KOPT-K1 (cell line): ENCODE results near the gene ARHGAP10.

ENCODE experiments used
- H3K27ac ChIP-seq: fragments of 200-600 bp; sonication (generic); 2 replicates; pipeline ENCODE4 v1.5.1; 2016; ENCODE audit warnings: antibody characterized with exemption, mild to moderate bottlenecking, low read depth, low read length; ENCODE audit not compliant: poor library complexity, severe bottlenecking
- H3K36me3 ChIP-seq: fragments of 200-600 bp; sonication (generic); 2 replicates; pipeline ENCODE4 v1.5.1; 2017; ENCODE audit warnings: antibody characterized with exemption, mild to moderate bottlenecking, low read length, moderate library complexity; ENCODE audit not compliant: insufficient read depth
- H3K9me3 ChIP-seq: fragments of 200-600 bp; sonication (generic); 2 replicates; pipeline ENCODE4 v1.5.1; 2017; ENCODE audit warnings: antibody characterized with exemption, low read length, mild to moderate bottlenecking; ENCODE audit not compliant: insufficient read depth, poor library complexity, severe bottlenecking

The ARHGAP10 gene

DNA sequence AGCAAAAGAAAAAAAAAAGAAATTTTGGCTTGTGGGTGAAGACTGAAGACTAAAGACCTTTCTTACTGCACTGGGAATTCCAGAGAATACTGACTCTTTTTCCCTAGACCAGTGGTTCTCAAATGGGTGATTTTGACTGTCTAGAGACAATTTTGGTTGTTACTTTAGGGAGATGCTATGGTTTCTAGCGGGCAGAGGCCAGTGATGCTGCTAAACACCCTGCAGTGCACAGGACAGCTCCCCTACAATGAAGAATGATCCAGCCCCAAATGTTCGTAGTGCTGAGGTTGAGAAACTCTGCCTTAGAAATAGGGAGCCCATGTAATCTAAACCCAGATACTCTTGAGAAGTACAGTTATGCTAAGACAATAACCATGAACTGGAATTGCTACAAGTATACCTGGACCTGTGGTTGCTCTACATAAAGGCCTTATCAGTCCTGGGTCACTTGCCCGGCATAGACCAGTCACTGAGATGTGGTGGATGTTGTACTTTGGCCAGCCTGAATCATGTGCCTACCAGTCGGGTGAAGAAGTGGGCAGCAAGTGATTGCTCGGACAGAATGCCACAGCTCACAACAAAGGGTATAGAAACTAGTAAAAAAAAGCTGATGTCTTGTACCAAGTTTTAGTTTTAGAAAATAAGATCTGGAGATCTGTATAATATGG lies 16.0 kb downstream of the ARHGAP10 start:
- no peak overlapping the region for H3K27ac ChIP-seq
- no peaks in the 10 kb centered on the region for H3K36me3 ChIP-seq
- no peaks in the 10 kb centered on the region for H3K9me3 ChIP-seq

DNA sequence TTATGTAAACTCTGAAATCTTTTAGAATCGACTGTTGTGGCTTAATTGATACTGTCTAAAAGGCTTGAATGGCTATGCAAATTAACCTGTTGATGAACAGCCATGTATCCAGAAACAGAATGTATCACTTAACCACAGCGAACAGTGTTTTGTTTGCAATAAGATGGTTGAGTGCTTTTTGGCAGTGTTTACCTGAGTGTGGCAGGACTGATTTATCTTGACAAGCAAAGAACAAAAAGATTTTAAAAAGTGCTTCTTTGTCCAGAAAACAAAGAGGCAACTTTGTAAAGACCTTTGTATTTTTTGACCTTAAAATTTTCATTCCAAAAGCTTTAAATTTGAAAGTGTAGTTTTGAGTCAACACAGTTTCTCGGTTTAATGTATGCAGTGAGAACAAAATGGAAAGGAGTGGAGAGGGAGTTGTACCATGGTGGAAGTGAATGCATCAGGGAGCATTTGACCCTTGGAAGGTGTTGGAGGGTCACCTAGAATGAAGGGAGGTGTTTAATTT lies 18.0 kb downstream of the ARHGAP10 start:
- H3K9me3 ChIP-seq = no peaks in the 10 kb centered on the region
- H3K27ac ChIP-seq = no peak overlapping the region
- H3K36me3 ChIP-seq = no peaks in the 10 kb centered on the region

DNA sequence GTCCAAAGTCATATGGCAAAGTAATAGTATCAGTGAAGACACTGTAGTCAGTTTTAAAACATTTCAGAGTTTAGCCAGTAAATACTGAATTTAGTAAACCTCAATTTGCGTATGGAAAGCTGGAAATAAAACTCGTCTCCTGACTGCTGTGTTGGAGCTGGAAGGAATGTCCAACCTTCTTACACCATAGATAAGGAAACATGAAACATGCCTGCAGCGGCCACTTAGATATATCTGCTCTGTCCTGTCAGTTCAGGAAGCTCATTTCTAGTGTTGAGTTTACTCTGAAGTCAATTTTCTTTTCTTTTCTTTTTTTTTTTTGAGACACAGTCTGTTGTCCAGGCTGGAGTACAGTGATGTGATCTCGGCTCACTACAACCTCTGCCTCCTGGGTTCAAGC lies 21.2 kb downstream of the ARHGAP10 start:
- Histone ChIP-seq H3K9me3 (no peaks in the 10 kb centered on the region), H3K27ac (no peak overlapping the region), H3K36me3 (no peaks in the 10 kb centered on the region)

DNA sequence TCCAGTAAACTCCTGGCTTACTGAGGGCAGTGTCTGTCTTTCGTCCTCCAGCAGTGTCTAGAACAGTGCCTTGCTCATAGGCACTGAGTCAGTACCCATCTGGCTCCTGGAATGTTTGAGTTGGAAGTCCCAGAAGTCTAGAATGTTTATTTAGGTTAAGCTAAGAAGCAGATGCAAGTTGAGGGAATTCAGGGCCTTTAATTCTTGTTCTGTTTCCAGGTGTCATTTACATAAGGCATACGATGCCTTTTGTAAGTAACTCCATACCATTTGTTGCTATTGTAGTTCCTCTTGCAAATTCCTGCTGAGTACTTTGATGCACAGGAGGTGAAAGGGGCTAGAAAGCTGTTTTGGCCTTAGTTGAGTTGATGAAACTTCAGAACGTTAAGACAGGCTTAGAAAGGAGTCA lies 22.2 kb downstream of the ARHGAP10 start:
- no peaks in the 10 kb centered on the region for H3K9me3 ChIP-seq
- no peak overlapping the region for H3K27ac ChIP-seq
- H3K36me3 ChIP-seq = no peaks in the 10 kb centered on the region

DNA sequence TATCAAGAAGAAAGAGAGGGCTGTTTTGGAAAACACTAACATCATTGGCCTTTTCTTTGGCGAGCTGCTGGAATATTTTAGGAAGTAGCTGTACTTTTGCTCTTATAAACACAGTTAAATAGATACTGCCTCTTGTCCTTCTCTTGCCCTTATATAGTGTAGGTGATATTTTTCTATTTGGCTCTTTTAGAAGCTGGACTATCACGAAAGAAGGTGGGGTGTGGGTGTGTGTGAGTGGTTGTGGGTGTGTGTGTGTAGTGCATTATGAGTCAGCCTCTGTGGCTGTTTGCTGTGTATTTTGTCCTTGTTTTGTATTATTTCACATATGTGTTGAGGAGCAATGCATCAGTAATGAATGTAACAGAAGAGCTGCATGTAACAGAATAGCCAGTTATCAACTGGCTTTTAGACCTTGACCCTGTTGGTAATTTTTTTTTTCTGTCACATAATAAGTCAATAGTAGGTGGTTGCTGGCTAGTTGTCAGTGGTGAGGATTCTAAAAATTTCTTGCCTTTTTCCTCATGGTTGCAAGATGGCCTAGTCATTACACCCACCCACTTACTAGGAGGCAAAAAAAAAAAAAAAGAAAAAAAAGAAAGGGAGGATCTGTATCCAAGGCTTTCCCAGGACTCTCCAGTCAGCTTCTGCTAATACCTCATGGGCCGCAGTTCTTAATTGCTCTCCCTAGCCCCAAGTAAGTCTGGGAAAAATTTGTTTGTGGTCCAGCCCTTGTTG lies 23.8 kb downstream of the ARHGAP10 start:
- no peaks in the 10 kb centered on the region for H3K36me3 ChIP-seq
- H3K27ac ChIP-seq = no peak overlapping the region
- no peaks in the 10 kb centered on the region for H3K9me3 ChIP-seq

DNA sequence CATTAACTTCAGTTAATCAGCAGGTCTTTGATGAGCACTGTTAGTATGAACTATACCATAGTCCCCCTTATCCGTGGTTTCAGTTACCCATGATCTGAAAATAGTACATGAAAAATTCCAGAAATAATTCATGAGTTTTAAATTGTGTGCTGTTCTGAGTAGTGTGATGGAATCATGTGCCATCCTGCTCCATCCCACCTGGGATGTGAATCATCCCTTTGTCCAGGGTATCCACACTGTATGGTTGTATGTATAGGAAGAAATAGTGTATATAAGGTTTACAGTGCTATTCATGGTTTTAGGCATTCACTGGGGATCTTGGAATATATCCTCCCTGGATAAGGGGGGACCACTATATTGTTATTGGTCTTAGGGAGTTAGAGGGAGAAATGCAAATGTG lies 24.5 kb downstream of the ARHGAP10 start:
- H3K36me3 ChIP-seq = no peaks in the 10 kb centered on the region
- H3K27ac ChIP-seq = no peak overlapping the region

DNA sequence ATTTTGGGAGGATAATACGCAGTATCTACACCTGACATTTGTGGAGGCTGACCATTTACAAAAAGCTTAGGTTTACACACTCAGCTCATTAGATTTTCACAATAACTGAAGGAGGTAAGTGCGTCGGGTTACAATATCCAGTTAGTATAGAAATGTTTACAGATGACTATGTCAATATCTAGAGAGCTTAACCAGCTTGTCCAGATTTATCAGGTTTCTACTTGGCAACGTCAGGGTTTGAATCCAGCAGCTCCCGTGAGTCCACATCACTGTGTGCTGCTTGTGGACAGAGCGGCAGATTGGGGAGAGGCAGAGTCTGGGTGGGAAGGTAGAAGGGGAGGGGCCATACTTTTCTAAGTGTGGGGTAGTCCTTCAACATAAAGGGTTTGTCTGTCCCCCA lies 28.3 kb downstream of the ARHGAP10 start:
- Histone ChIP-seq H3K36me3 (no peaks in the 10 kb centered on the region), H3K9me3 (no peaks in the 10 kb centered on the region), H3K27ac (no peak overlapping the region)

More for the DNA sequence above, 24.5 kb downstream of the ARHGAP10 start:
- H3K9me3 ChIP-seq = no peaks in the 10 kb centered on the region

DNA sequence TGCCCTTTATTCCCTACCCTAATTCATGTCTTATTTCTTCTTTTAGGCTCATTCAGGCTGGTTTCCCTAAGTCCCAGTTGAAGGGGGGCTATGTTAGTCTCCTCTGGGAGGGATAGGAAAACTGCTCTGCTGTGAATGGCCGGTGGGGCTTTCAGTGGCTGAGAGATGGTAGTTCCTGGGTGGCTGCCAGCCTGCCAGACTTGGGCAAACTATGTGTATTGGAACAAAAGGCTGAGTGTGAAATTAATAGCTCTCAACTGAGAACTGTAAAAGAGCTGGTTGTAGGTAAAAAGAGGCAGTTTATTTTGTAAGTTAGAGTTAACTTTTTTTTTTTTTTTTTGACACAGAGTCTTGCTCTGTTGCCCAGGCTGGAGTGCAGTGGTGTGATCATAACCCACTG lies 28.8 kb downstream of the ARHGAP10 start:
- no peaks in the 10 kb centered on the region for H3K9me3 ChIP-seq
- no peak overlapping the region for H3K27ac ChIP-seq
- no peaks in the 10 kb centered on the region for H3K36me3 ChIP-seq

DNA sequence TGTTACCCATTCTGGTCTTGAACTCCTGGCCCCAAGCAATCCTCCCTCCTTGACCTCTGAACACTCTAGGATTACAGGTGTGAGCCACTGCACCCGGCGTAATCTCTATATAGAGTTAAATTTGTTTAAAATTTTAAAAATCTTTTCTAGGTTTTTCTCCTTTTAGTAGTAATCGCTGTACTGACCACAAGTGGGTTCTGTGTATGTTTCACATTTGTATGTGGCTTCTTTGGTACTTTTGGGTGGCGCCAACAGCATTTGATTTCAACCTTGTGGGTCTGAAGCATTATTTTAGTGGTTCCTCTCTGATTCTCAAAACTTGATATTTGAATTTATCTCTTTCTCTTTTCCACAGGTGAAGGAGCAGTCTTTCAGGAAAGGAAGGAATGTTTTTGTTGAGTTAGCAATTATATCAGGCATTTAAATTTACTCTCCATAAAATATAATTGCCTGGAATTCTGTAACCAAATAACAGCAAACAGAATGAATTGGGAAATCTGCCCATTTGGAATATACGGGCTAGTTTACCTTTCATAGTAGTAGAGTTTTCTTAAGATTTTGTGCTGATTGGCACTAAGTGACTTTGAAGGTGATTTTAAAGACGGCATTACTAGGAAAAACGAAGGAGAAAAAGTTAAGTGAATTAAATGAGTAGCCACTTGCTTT lies 29.5 kb downstream of the ARHGAP10 start:
- Histone ChIP-seq H3K27ac (no peak overlapping the region), H3K9me3 (no peaks in the 10 kb centered on the region)

DNA sequence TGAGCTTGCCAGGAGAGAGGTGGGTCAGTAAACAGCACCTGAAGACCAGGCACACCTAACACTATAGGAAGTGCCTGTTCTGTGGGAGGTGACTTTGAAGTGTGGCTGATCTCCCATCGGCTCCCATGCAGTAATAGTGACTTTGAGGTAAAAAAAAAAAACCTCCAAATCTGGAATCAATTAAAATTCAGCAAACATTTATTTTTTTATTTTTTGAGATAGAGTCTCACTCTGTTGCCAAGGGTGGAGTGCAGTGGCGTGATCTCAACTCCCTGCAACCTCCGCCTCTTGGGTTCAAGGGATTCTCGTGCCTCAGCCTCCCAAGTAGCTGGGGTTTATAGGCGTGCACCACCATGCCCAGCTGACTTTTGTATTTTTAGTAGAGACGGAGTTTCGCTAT lies 32.4 kb downstream of the ARHGAP10 start:
- Histone ChIP-seq H3K9me3 (no peaks in the 10 kb centered on the region), H3K36me3 (no peaks in the 10 kb centered on the region), H3K27ac (no peak overlapping the region)

More for the DNA sequence above, 29.5 kb downstream of the ARHGAP10 start:
- H3K36me3 ChIP-seq = no peaks in the 10 kb centered on the region

DNA sequence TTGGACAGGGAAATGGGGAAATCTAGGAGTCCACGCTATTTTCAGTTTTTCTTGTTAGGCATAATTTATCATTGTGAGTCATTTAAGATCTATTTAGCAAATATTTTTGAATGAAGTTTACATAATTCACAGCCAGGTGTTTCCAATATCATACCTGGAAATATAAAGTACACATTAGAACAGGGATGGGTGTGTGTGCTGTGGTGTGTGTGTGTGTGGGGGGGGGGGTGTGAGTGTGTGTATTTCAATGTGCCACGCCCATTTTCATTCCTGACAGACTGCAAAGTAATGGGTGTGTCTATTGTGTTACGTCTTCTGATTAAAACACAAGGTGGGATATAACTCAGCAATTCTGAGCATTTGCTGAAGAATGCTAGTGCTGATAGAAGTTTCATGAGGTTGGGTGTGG lies 33.2 kb downstream of the ARHGAP10 start:
- Histone ChIP-seq H3K27ac (no peak overlapping the region), H3K9me3 (no peaks in the 10 kb centered on the region), H3K36me3 (no peaks in the 10 kb centered on the region)

DNA sequence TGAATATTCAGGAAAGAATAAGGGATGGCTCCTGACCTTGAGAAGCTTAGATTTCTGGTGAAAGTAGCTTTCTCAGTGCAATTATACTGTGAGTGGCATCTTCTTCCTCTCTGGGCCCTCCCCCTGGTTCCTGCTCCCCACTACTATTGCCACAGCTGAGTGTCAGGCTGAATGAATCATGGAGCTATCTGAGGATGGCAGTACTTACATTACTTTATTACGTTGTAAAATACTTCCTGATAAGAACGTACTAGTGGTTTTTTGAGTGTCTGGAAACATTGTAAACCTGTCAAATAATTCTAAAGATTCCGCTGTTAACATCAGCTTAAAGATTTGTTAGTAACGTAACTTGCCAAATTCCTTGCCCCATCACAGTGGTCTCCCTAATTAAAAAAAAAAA lies 36.2 kb downstream of the ARHGAP10 start:
- H3K9me3 ChIP-seq = no peaks in the 10 kb centered on the region
- H3K27ac ChIP-seq = no peak overlapping the region
- no peaks in the 10 kb centered on the region for H3K36me3 ChIP-seq

DNA sequence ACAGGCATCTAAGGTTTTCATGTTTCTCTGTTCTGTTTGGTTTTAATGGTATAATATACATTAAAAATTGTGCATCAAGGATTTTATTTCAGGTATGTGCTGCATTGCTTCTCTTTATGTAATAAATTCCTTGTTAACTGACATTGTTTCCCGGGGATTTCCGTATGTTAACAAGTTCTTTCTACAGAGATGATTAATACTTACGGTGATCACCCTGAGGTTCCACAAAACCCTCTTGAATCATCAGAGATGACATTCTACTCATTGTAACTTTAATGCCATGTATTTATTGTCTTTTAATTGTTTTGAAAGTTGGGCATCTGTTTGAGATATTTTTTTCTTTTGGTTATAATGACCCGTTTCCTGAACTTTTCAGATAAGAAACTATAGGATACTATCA lies 37.5 kb downstream of the ARHGAP10 start:
- H3K36me3 ChIP-seq = no peaks in the 10 kb centered on the region
- no peak overlapping the region for H3K27ac ChIP-seq
- no peaks in the 10 kb centered on the region for H3K9me3 ChIP-seq

DNA sequence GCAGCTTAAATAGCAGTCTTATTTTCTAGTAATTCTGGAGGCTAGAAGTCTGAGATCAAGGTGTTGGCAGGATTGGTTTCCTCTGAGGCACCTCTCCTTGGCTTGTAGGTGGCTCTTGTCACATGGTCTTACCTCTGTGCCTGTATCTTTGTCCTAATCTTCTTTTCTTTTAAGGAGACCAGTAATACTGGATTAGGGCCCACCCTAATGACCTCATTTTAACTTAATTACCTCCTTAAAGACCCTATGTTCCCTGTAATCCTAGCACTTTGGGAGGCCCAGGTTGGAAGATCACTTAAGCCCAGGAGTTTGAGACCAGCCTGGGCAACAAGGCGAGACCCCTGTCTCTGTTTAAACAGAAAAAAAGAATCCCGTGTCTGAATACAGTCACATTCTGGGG lies 38.9 kb downstream of the ARHGAP10 start:
- Histone ChIP-seq H3K9me3 (no peaks in the 10 kb centered on the region), H3K27ac (no peak overlapping the region), H3K36me3 (no peaks in the 10 kb centered on the region)

DNA sequence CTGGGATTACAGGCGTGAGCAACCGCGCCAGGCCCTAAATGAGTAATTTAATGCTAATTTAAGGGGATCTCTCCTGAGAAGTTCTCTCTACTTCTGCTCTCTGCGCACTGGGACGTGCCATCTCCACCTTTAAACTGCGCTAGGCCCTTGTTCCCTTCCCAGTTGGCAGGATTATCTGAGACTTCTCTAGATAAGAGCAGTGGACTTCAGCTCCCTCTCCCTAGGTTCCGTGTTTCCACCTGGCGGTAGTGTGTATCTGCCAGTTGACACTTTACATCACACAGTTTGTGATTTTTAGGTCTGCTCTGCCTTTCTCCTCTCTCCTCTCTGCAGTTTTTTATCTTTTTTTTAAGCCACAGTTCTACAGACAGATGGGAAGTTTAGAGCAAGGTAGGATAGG lies 40.2 kb downstream of the ARHGAP10 start:
- Histone ChIP-seq H3K27ac (no peak overlapping the region), H3K36me3 (no peaks in the 10 kb centered on the region), H3K9me3 (no peaks in the 10 kb centered on the region)
